M059J (cell line): Measurements from ENCODE around the gene SPRED3. TPM values are rescaled to one million over a fixed set of nuclear protein-coding genes. Genes with fewer than 3 reads are reported as not detected.
"Not testable (repeated sequence)": the region's sequence is repeated elsewhere in the genome, so short reads cannot be mapped to it uniquely, and the experiment has no call there.

Experiments used
- DNase-seq: peaks from one replicate; pipeline ENCODE4 v3.0.0-alpha.2; 2012; ENCODE audit warnings: low read depth
- total RNA-seq: library from RNA; depleted of rRNA; stranded (reverse); fragments of >200 nt; shearing (Covaris generic); gene quantifications from 2 replicates; pipeline ENCODE4 v1.2.3, GENCODE V29; 2014

Gene SPRED3
- total RNA-seq, 1 experiment from 2014 or later, result 3.5 TPM

- no peak for DNase-seq
Observed at GRCh38 chr19:38389957-38390924, 1.7 kb downstream of the SPRED3 start.

DNA sequence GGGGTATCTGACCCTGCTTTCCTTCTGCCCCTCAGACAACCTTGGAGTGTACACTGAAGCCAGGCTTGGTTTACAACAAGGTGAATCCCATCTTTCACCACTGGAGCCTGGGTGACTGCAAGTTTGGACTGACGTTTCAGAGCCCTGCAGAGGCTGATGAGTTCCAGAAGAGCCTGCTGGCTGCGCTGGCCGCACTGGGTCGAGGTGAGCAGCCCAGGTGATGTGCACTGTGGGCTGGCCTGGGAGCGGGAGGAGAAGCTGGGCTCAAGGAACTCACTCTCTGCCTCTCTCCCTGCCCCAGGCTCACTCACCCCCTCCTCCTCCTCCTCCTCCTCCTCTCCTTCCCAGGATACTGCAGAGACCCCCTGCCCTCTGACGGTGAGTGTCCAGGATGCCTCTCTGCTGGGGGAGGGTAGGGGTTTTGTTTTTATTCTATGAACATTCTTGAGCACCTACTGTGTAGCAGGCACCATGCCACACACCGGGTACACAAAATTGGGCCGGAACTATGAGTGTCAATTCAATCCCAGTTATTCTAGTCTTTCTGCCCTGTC, 3.5 kb downstream of the SPRED3 start:
- no peak for DNase-seq

GRCh38 chr19:38392707-38393308, 4.3 kb downstream of the SPRED3 start:
- DNase-seq, result peak; percentile 58

- no peak for DNase-seq
Observed at GRCh38 chr19:38394488-38394887, 6.0 kb downstream of the SPRED3 start.

- DNase-seq, result no peak
Observed at GRCh38 chr19:38395381-38396114, 7.1 kb downstream of the SPRED3 start.

DNA sequence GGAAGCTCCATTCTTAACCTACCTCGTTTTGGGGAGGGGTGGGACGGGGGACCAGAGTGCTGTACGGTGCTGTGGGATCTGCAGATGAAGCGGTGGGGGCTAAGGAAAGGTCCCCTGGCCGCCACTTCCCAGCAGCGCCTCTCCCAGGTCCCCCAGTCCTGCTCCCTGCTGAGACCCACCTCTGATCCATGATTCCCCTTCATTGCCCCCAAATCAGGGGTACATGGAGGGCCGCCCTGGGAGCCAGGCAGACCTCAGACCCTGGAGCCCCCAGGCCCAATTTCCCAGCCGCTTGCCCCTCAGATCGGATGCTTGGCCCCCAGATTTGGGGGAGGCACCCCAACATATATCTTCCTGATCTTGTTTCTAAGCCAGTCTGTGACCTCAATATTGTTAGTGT, 10.6 kb downstream of the SPRED3 start:
- DNase-seq, result no peak

GRCh38 chr19:38399537-38399936, 11.0 kb downstream of the SPRED3 start:
- DNase-seq, result no peak

GRCh38 chr19:38400361-38400760, 11.9 kb downstream of the SPRED3 start:
- DNase-seq, result peak; percentile 23

- DNase-seq, result peak; percentile 80
Observed at GRCh38 chr19:38401148-38401547, 12.7 kb downstream of the SPRED3 start.

DNA sequence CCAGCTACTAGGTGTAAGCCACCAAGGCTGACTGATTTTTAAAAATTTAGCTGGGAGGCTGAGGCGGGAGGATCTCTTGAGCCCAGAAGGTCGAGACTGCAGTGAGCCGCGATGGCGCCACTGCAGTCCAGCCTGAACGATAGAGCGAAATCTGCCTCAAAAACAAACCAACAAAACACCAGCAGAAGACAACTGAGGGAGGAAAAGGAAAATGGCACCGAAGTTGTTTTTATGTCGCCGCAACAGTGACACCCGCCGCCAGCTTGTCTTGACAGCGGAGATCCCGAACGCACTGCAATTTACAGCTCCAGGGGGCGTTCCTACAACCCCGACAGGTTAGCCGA, 14.1 kb downstream of the SPRED3 start:
- DNase-seq, result no peak

DNA sequence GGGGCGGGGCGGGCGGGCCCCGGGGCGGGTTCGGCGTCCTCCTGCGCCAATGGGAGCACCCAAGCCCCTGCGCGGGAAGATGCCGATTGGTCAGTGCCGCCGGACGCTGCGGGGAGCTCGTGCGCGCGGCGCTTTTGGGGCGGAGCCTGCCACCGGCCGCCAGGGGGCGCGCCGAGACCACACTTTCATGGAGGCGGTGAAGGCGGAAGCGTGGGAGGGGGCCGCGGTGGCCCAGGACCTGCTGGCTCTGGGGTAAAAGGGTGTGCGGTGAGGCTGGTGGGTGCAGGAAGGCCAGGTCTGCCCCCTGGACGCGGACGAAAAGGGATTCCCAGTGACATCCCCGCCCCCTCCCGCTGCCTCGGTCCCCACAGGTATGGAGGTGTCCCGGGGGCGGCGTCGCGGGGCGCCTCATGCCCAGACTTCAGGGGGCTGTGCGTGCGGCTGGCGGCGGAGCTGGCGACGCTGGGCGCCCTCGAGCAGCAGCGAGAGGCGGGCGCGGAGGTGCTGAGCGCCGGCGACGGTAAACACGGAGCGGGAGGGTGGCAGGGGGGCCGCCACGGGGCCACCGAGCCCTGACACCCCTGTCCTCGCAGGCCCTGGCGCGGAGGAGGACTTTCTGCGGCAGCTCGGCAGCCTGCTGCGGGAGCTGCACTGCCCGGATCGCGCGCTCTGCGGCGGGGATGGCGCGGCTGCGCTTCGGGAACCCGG, 14.6 kb downstream of the SPRED3 start, which contains the start of gene FAM98C:
FAM98C (plus strand) TSS at position 127 of the 708 bp plus-strand sequence; CDS start at position 188, 61 bp downstream.
- DNase-seq, result peak; percentile 95

DNA sequence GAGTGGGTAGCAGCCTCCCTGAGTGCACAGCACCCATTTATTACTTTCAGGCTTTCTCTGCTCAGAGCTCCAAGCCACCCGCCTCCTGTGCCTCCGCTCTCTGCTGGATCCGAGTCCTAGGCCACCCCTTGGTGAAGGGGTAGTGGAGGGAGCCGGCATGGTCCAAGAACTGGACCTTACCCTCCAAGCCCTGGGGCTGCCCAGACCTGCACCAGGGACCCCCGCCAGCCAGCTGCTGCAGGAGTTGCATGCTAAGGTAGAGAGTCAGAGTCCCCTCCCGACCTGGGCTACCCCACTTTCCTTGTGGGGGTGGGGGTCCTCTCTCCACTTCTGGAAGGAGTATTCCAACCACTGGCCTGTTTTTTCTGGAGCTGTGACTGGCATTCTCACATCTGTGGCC, 16.4 kb downstream of the SPRED3 start:
- DNase-seq, result no peak

DNA sequence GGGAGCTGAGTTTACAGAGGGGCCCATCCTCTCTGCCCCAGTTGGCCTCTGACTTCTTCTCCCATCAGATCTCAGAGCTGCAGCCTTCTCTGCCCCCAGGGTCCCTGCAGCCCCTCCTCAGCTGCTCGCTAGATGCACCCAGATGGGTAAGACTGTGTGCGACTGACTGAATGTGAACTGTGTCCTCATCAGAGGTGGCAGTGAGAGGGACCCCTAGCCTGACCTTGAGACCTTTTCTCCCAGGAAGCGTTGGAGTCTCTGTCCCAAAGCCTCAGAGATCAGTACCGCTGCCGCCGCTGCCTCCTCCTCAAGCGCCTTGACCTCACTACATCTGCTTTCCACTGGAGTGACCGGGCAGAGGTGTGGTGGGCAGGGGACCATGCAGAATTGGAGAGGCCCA, 16.8 kb downstream of the SPRED3 start:
- no peak for DNase-seq

GRCh38 chr19:38409631-38410133, 21.2 kb downstream of the SPRED3 start:
- peak; percentile 58 for DNase-seq

- DNase-seq, result not testable (repeated sequence)
Observed at GRCh38 chr19:38410407-38410806, 21.9 kb downstream of the SPRED3 start.

DNA sequence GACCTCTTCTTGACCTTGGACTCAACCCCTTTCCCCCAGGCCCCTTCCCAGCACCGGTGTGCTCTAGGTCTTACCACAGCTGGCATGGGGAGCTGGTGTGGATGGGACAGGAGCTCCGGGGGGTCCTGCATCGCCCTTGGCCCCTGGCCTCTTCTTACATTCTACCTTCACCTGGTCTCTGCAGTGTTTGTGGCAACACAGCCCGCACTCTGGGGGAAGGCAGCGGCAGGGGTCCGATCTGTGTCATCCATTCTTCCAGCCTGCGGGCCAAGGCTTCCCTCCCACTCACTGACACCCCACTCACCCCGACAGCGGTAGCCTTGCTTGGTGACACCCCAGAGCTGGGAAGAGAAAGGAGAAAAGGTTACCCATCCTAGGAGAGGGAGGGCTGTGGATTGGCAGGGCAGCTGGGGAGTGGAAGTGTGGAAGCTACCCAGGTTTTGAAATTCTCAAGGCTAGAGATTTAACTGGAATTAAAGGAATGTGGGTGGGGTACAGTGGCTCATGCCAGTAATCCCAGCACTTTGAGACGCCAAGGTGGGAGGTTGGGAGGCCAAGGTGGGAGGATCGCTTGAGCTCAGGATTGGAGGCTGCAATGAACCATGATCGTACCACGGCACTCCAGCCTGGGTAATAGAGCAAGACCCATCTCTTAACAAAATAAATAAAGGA, 22.7 kb downstream of the SPRED3 start:
- no peak for DNase-seq

DNA sequence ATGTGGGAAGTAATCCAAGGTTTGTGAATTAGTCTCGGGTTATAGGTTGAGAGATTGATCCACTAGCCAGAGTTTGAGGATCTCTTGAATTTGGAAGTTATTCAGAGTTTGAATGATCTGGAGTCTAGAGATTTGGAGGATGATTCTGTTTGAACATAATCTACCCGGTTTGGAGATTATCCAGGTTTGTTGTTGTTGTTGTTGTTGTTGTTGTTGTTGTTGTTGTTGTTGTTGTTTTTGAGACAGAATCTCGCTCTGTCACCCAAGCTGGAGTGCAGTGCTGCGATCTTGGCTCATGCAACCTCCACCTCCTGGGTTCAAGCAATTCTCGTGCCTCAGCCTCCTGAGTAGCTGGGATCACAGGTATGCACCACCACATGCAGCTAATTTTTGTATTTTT, 23.4 kb downstream of the SPRED3 start:
- DNase-seq, result not testable (repeated sequence)

DNA sequence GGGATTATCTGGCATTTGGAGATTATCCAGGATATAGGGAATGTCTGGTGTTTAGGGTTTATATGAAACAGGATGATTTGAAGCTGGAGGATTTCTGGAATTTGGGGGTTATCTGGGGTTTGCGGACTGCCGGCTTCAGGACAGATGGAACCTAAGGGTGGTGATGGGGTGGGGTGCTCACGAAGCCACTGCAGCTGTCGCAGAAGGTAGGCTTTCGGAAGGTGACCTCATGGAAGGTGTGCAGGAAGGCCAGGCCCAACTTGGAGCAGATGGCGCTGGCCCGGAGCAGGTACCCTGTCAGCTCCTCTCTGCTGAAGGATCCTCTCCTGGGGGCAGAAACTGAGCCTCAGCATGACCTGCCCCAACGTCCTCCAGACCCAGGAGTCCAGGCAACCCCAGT, 24.0 kb downstream of the SPRED3 start:
- no peak for DNase-seq

DNA sequence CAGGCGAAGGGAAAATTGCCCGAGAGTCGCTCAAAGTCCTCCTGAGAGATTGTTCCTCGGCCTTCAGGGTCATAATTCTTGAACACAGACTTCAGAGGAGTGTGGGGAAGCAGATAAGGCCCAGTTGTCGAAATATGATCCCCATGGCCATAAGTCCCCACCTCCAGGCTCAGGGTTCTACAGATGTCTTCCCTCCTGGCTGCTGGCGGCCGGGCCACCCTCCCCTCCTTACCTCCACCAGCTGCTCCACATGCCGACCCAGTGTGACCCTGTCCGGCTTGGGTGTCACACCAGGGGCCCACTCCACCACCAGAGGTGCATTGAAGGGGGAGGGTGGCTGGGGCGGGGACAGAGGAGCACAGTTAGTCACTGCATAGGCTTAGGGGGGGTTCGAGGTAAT, 24.5 kb downstream of the SPRED3 start:
- DNase-seq, result no peak

DNA sequence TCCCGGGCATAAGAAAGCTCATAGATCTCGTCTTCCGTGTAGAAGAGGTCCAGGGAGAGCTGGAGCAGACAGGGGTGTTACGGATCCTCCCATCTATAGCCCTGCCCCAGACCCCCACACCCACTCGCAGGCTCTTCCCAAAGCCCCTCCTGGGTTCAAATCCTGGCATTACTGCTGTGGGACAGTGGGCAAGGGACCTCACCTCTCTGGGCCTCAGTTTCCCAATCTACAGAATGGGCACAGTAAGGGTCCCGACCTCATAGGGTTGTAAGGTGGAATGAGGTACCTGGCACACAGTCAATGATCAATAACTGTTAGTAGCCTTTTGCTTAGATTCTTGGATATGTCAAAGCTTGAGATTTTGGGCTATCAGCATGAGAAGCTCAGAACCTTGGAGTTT, 24.9 kb downstream of the SPRED3 start:
- no peak for DNase-seq

DNA sequence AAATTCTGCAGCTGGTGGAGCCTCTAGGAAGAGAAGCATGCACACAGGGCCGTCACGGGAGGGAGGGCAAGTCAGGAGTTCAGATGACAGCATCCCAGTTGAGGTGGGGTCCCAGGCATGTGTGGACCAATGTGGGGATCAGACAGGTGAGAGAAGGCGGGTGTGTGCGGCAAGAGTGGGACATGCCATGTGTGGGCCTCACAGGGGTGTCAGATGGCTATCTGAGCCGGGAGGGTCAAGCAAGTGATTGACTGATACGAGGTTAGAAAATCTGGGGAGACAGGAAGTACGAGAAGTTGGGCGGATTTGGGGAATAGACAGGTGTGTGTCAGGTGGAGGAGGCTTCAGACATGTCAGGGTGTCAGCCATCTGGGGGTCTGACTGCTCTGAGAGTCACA, 28.6 kb downstream of the SPRED3 start:
- no peak for DNase-seq
